Measurements from ENCODE around the gene PPARD. TPM values are rescaled to one million over a fixed set of nuclear protein-coding genes. Genes with fewer than 3 reads are reported as not detected.

The PPARD gene
- total RNA-seq, 1 donor from 2014 or later, result 33.8 TPM

- Mint-ChIP-seq H3K4me3 (ENCODE audit: unreplicated experiment) (no peak overlapping the region), H3K27ac (ENCODE audit: unreplicated experiment) (no peak overlapping the region), H3K27me3 (ENCODE audit: unreplicated experiment) (no peaks in the 10 kb centered on the region), H3K4me1 (ENCODE audit: unreplicated experiment) (peaks cover 15% of the 10 kb centered on the region), H3K36me3 (ENCODE audit: unreplicated experiment) (peaks cover 7% of the 10 kb centered on the region), H3K9me3 (ENCODE audit: unreplicated experiment) (no peaks in the 10 kb centered on the region)
- no peak for DNase-seq (ENCODE audit: extremely low spot score, unreplicated experiment)
- no peak for TF ChIP-seq CTCF (IDR thresholded peaks at IDR 0.05)
Measured at GRCh38 chr6:35406711-35407485, 64.5 kb downstream of the PPARD start.

GRCh38 chr6:35409245-35409644 is 66.9 kb downstream of the PPARD start:
- Mint-ChIP-seq H3K4me1 (ENCODE audit: unreplicated experiment) (peaks cover 8% of the 10 kb centered on the region), H3K4me3 (ENCODE audit: unreplicated experiment) (no peak overlapping the region)
- no peak for TF ChIP-seq CTCF (IDR thresholded peaks at IDR 0.05)

GRCh38 chr6:35410131-35410530 is 67.8 kb downstream of the PPARD start:
- H3K36me3 Mint-ChIP-seq (ENCODE audit: unreplicated experiment), result peaks cover 12% of the 10 kb centered on the region
- no peak for TF ChIP-seq CTCF (IDR thresholded peaks at IDR 0.05)
- no peak for DNase-seq (ENCODE audit: extremely low spot score, unreplicated experiment)
- no peaks in the 10 kb centered on the region for H3K9me3 Mint-ChIP-seq (ENCODE audit: unreplicated experiment)
- H3K4me1 Mint-ChIP-seq (ENCODE audit: unreplicated experiment), result peaks cover 12% of the 10 kb centered on the region
- H3K4me3 Mint-ChIP-seq (ENCODE audit: unreplicated experiment), result no peak overlapping the region
- H3K27me3 Mint-ChIP-seq (ENCODE audit: unreplicated experiment), result no peaks in the 10 kb centered on the region
- H3K27ac Mint-ChIP-seq (ENCODE audit: unreplicated experiment), result no peak overlapping the region

More at GRCh38 chr6:35409245-35409644, 66.9 kb downstream of the PPARD start:
- no peak overlapping the region for H3K27ac Mint-ChIP-seq (ENCODE audit: unreplicated experiment)
- peaks cover 12% of the 10 kb centered on the region for H3K36me3 Mint-ChIP-seq (ENCODE audit: unreplicated experiment)
- H3K9me3 Mint-ChIP-seq (ENCODE audit: unreplicated experiment), result no peaks in the 10 kb centered on the region
- no peak for DNase-seq (ENCODE audit: extremely low spot score, unreplicated experiment)
- no peaks in the 10 kb centered on the region for H3K27me3 Mint-ChIP-seq (ENCODE audit: unreplicated experiment)

DNA sequence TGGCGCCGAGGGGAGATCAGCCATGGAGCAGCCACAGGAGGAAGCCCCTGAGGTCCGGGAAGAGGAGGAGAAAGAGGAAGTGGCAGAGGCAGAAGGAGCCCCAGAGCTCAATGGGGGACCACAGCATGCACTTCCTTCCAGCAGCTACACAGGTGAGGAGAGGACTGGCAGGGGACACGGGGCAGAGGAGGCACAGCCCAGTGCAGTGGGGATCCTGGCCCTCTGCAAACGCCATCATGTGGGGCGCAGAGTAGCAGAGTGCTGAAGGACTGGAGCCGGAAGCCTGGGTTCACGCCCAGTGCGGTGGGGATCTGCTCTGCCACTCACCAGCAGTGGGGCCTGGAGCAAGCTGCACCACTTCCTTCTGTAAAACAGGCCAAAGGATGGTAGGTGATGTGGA is 68.7 kb downstream of the PPARD start:
- Mint-ChIP-seq H3K4me1 (ENCODE audit: unreplicated experiment) (peaks cover 19% of the 10 kb centered on the region), H3K9me3 (ENCODE audit: unreplicated experiment) (no peaks in the 10 kb centered on the region), H3K27me3 (ENCODE audit: unreplicated experiment) (no peaks in the 10 kb centered on the region), H3K27ac (ENCODE audit: unreplicated experiment) (no peak overlapping the region), H3K4me3 (ENCODE audit: unreplicated experiment) (no peak overlapping the region), H3K36me3 (ENCODE audit: unreplicated experiment) (peaks cover 12% of the 10 kb centered on the region)
- DNase-seq (ENCODE audit: extremely low spot score, unreplicated experiment), result no peak
- no peak for TF ChIP-seq CTCF (IDR thresholded peaks at IDR 0.05)

- no peak overlapping the region for H3K4me3 Mint-ChIP-seq (ENCODE audit: unreplicated experiment)
- H3K4me1 Mint-ChIP-seq (ENCODE audit: unreplicated experiment), result peaks cover 19% of the 10 kb centered on the region
- no peak for DNase-seq (ENCODE audit: extremely low spot score, unreplicated experiment)
- TF ChIP-seq CTCF (IDR thresholded peaks at IDR 0.05), result no peak
- peaks cover 12% of the 10 kb centered on the region for H3K36me3 Mint-ChIP-seq (ENCODE audit: unreplicated experiment)
- no peak overlapping the region for H3K27ac Mint-ChIP-seq (ENCODE audit: unreplicated experiment)
- no peaks in the 10 kb centered on the region for H3K9me3 Mint-ChIP-seq (ENCODE audit: unreplicated experiment)
- no peaks in the 10 kb centered on the region for H3K27me3 Mint-ChIP-seq (ENCODE audit: unreplicated experiment)
Measured at GRCh38 chr6:35412102-35412501, 69.7 kb downstream of the PPARD start.
